Upper lobe of right lung (tissue), 1 donor: ENCODE measurements around the gene LTB. TPM values are rescaled to one million over a fixed set of nuclear protein-coding genes. Genes with fewer than 3 reads are reported as not detected.

Experiments
- ATAC-seq: fragments of 200-7000 bp; cut with Tn5 transposase; one replicate; pipeline ENCODE4 v1.9.1; 2020; ENCODE audit warnings: mild to moderate bottlenecking, moderate library complexity
- DNase-seq: peaks from one replicate; pipeline ENCODE4 v3.0.0-alpha.2; 2020
- H3K27ac ChIP-seq: fragments of 200-600 bp; one replicate; pipeline ENCODE4 v1.8.0; 2022
- H3K27me3 ChIP-seq: fragments of 200-600 bp; one replicate; pipeline ENCODE4 v1.8.0; 2022; ENCODE audit warnings: mild to moderate bottlenecking
- H3K36me3 ChIP-seq: fragments of 200-600 bp; one replicate; pipeline ENCODE4 v1.8.0; 2022
- H3K4me1 ChIP-seq: fragments of 200-600 bp; one replicate; pipeline ENCODE4 v1.8.0; 2022
- H3K4me3 ChIP-seq: fragments of 200-600 bp; one replicate; pipeline ENCODE4 v1.8.0; 2022; ENCODE audit warnings: mild to moderate bottlenecking
- H3K9me3 ChIP-seq: fragments of 200-600 bp; one replicate; pipeline ENCODE4 v1.8.0; 2022
- intact Hi-C: fragments of 100-400 bp; cut with DNase I; formaldehyde crosslinking; loops from one replicate; pipeline ENCODE4 v1.11.0; 2022
- total RNA-seq: library from RNA; stranded (reverse); fragmentation: NEBNext Ultra II Directional; extraction: Animal tissue kit (Norgen Biotek cat#: 25700); gene quantifications from one replicate; pipeline ENCODE4 v1.2.1, GENCODE V29; 2021
- TF ChIP-seq, protein P1 (sequence below): fragments of 200-600 bp; IDR thresholded peaks from one replicate; pipeline ENCODE4 v1.8.0; 2022; ENCODE audit warnings: antibody characterized with exemption
- donor health status: DM: no; HTN: yes; CAD: no; lungs with severe emphysema.

LTB gene
- total RNA-seq, 1 donor from 2014 or later: 6.2 TPM

DNA sequence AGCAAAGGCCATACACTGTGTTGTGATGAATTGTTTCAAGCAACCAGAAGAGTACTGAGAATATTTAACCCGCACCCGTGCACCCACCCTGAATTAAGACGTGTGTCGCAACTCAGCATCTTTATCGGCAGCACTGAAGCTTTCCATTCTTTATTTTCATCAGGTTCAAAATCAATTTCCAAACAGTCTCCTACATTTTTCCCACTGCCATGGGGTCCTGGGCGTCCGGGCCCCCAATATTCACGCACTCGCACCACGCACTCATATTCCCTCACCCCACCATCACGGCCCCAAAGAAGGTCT, 1.8 kb downstream of the LTB start:
- H3K27ac ChIP-seq: peak overlapping the region; percentile 84
- H3K27me3 ChIP-seq: no peaks in the 10 kb centered on the region
- ATAC-seq (no peak), DNase-seq (no peak)
- H3K4me3 ChIP-seq: peak overlapping the region; percentile 73
- H3K36me3 ChIP-seq: no peaks in the 10 kb centered on the region
- intact Hi-C loops: no loop called here
- TF ChIP-seq, protein P1, sequence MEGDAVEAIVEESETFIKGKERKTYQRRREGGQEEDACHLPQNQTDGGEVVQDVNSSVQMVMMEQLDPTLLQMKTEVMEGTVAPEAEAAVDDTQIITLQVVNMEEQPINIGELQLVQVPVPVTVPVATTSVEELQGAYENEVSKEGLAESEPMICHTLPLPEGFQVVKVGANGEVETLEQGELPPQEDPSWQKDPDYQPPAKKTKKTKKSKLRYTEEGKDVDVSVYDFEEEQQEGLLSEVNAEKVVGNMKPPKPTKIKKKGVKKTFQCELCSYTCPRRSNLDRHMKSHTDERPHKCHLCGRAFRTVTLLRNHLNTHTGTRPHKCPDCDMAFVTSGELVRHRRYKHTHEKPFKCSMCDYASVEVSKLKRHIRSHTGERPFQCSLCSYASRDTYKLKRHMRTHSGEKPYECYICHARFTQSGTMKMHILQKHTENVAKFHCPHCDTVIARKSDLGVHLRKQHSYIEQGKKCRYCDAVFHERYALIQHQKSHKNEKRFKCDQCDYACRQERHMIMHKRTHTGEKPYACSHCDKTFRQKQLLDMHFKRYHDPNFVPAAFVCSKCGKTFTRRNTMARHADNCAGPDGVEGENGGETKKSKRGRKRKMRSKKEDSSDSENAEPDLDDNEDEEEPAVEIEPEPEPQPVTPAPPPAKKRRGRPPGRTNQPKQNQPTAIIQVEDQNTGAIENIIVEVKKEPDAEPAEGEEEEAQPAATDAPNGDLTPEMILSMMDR: no peak
- H3K9me3 ChIP-seq: no peaks in the 10 kb centered on the region
- H3K4me1 ChIP-seq: peaks cover 7% of the 10 kb centered on the region

GRCh38 chr6:31579546-31580437, 2.4 kb downstream of the LTB start:
- H3K4me3 ChIP-seq: peak overlapping the region; percentile 73
- ATAC-seq: no peak
- H3K4me1 ChIP-seq: peaks cover 7% of the 10 kb centered on the region
- no peak for DNase-seq
- intact Hi-C loops: no loop called here
- H3K27ac ChIP-seq: peak overlapping the region; percentile 17
- H3K27me3 ChIP-seq: no peaks in the 10 kb centered on the region
- no peaks in the 10 kb centered on the region for H3K9me3 ChIP-seq
- TF ChIP-seq, protein P1: no peak
- H3K36me3 ChIP-seq: no peaks in the 10 kb centered on the region

DNA sequence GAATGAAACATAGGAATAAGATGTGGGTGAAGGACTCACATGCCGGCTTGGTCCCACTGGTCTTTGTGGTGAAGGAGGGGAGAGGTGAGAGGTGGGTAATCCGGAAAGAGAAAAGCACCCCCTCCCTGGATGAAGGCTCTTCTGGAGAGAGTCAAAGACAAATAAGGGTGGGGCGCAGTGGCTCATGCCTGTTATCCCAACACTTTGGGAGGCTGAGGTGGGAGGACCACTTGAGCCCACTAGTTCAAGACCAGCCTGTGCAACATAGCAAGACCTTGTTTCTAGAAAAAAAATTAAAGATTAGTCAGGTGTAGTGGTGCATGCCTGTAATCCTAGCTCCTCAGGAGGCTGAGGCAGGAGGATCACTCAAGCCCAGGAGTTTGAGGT, 3.1 kb downstream of the LTB start:
- DNase-seq: no peak
- Histone ChIP-seq H3K27me3 (no peaks in the 10 kb centered on the region), H3K36me3 (no peaks in the 10 kb centered on the region), H3K27ac (no peak overlapping the region), H3K4me3 (no peak overlapping the region), H3K9me3 (no peaks in the 10 kb centered on the region), H3K4me1 (peaks cover 7% of the 10 kb centered on the region)
- ATAC-seq: no peak
- intact Hi-C loops: no loop called here
- TF ChIP-seq, protein P1: no peak

- Histone ChIP-seq H3K27me3 (no peaks in the 10 kb centered on the region), H3K4me3 (no peak overlapping the region), H3K27ac (no peak overlapping the region), H3K36me3 (no peaks in the 10 kb centered on the region), H3K4me1 (peaks cover 7% of the 10 kb centered on the region), H3K9me3 (no peaks in the 10 kb centered on the region)
- TF ChIP-seq, protein P1: no peak
- no peak for ATAC-seq
- no peak for DNase-seq
- intact Hi-C loops: no loop called here
These were observed 3.8 kb downstream of the LTB start for GRCh38 chr6:31578184-31579118.

DNA sequence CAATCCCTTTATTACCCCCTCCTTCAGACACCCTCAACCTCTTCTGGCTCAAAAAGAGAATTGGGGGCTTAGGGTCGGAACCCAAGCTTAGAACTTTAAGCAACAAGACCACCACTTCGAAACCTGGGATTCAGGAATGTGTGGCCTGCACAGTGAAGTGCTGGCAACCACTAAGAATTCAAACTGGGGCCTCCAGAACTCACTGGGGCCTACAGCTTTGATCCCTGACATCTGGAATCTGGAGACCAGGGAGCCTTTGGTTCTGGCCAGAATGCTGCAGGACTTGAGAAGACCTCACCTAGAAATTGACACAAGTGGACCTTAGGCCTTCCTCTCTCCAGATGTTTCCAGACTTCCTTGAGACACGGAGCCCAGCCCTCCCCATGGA, 4.7 kb downstream of the LTB start:
- intact Hi-C loops: no loop called here
- ATAC-seq (no peak), DNase-seq (no peak)
- TF ChIP-seq, protein P1: no peak
- H3K9me3 ChIP-seq: no peaks in the 10 kb centered on the region
- H3K27ac ChIP-seq: no peak overlapping the region
- no peaks in the 10 kb centered on the region for H3K36me3 ChIP-seq
- H3K4me3 ChIP-seq: no peak overlapping the region
- H3K4me1 ChIP-seq: peaks cover 7% of the 10 kb centered on the region
- H3K27me3 ChIP-seq: no peaks in the 10 kb centered on the region
